C1 segment of cervical spinal cord (tissue), 14 donors: ENCODE data around the gene PITX1.

ENCODE experiments used
- DNase-seq, 14 donors: peaks; one replicate each; lab custom pipeline; 2025; lab: John Stamatoyannopoulos, UW

PITX1 gene

DNA sequence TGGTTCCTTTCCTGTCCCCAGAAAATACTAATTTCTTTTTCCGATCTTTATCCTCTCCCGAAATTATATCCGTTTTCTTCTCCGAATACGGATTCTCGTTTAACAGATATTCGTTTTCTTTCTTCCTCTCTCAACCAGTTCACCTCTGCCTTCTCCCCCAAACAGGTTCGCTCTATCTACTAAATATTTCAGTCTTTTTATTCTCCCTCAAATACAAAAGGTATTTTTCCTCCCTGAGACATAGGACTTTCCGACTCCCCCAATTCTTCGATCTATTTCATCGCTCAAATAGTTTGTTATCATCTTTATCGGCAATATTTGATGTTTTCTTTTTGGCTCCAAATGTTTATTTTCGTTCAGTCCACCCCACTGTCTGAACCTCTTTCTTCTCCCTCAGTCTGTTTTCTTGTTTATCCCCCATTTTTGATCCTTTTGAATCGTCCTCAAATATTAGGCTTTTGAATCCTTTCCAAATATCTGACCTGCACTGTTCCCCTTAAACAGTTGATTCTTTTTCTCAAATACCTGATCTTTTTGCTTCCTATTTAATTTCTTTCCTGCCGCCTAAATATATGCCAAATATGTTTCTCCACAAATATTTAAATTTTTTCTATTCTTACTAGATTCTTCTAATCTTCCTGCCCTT lies 4.4 kb downstream of the PITX1 start:
- DNase-seq = no peak

- no peak for DNase-seq
Measured at GRCh38 chr5:135028791-135029476, 5.1 kb downstream of the PITX1 start.

DNA sequence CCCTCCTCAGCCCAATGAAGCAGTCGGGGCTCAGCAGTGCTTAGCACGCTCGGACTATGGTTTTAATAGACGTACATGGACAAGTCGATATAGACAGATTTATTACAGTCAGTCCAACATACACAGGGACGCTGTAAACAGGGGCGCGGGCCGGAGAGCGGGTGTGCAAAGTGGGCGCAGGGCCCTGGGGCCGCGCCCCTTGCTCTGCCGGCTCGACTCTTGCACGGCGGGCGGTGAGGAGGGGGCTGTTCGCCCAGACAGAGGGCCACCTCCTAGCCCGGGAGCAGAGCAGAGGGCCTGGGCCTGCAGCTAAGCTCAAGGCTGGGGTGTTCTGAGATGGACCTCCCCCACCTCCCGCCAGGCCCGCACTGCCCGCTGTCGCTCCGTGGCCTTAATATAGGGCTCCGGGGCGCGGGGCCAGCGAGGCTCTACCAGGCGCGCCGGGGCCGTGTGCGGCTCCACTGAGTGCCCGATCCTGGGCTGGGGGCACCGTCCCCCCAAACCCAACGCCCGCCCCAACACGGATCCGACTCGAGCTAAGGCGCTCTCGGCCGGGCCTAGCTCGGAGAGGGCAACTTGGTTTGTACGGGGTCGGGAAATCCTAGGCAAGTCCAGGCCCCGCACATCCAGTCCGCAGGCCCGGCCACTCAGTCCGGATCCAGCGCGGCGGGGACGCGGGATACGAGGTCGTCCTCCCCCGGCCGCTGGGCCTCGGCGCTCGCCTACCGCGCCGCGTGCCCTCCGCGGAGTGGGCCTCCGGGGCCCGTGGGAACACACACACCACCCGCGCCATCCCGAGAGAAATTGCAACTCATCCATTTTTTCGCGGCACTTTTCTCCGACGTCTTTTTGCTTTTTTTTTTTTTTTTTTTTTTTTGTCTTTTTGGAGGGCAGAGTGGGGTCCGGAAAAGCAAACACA lies 6.1 kb downstream of the PITX1 start:
- DNase-seq = peak in 1 of 14 donors; percentile 5

GRCh38 chr5:135027266-135027696 lies 6.7 kb downstream of the PITX1 start:
- DNase-seq = no peak

DNA sequence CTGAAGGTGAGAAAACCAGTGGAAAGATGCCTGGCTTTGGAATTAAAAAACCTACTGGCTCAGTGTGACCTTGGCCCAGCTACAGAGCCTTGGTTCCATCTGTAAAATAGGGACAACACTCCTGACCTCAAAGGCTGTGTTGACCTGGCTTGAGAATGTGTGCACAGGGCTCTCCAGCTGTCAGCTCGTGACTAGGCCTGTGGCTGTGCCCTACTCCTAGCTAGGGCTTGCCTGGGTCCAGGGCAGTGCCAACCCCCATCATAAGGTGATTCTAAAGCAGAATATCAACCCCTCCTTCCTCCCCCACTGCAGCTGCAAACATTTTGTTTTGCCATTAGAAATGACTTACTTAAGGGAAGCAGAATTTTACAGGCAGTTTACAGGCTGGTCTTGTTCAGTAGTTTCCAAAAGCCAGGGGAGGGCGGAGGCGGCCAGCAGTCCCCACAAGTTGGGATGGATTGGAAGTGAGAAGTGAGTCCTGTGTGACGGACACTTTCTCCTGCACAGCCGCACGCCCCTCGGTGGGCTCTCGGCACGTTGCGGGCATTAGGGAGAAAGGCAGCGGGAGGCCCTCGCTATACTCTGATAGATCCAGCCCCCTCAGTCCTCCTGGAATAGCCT lies 7.3 kb downstream of the PITX1 start:
- DNase-seq = no peak

DNA sequence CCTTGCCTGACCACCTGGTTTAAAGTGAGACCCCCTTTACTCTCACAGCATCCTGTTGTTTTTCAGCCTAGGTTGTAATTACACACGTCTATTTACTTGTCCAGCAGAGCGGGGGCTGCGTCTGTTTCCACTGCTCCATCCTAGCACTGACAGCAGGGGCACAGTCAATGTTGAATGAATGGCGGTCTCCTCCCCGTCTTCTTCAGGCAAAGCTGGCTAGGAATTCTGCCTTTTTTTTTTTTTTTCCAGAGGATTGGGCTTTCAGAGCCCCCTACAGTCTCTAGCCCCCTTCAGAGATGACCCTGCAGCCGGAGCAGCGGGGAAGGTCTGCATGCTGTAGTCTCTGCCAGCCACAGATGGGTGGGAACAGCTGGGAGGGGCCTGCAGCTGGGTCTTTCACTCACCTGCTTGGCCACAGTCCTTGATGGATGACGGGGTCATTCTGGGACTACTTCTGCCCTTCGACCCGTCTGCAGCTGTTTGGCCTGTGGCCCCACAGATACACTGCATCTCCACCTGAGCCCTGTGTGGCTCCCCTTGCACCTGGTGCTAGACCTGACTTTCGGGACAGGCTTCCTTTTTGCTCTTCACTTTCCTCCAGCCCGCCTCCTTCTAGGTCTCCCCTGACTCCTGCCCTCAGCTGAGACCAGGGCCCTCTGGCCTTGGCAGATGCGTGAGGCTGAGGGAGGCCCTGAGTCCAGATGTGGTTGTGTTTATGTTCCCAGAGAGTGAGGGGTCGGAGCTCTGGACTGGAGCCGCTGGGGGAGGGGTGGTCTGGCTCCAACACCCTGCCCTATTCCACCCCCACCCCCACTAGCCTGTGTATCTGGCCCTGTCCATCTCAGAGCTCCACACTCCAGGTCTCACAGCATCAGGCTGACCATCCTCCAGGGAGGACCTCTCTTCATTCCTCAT lies 8.0 kb downstream of the PITX1 start:
- DNase-seq = no peak

- DNase-seq = no peak
Measured at GRCh38 chr5:135024956-135025729, 8.9 kb downstream of the PITX1 start.

DNA sequence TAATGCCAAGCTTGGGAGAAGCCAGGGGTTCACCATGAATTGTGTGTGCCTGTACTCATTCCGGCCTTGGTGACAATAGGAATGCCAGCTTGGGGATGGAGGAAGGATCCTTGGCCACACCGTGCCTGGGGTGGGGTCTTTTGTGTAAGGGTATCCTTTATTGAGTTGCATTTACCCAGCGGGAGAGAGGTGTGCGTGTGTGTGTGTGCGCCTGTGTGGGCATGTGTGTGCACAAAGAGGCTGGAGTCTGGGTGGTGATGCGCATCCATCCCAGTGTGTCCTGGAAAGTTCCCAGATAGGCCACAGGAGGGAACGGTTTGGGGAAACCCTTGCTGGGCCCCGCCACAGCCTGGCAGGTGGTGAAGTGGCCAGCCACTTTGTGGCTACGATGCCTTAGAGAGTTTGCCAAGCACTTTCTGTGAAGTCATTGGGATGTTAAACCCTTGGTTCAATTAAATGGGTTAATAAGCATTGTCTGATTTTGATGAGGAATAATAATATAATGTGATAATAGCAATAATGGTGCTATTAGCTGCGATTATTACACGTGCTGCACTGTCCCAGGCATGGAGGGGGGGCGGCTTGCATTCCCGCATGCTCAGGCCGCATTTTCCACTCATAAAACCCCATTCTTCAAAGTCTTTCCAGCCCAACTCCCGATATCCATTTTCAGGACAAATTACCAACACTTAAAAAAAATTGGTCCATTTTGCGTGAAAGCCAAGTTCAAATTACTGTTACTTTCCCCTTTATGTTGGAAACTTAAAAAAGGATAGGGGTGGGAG lies 13.7 kb downstream of the PITX1 start:
- DNase-seq = no peak

GRCh38 chr5:135019314-135019713 lies 14.7 kb downstream of the PITX1 start:
- no peak for DNase-seq

DNA sequence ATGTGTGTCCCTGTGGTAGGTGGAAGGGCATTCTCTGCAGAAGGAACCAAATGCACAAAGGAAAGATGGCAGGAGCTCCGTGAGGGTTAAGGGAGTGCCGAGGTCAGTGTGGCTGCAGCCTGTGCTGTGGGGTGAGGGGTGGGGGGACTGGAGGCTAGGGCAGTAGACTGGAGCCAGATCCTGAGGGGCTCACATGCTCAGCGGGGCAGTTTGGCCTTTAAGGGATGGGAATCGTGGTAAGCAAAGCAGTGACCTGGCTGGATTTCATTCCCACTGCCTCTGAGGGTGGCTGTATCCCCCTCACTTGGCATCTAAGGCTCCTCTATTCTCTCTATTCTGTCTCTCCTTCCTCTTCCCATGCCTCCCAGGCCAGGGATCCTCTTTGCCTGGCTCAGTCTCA lies 15.6 kb downstream of the PITX1 start:
- no peak for DNase-seq

- DNase-seq = peak in 1 of 14 donors; percentile 72
Measured at GRCh38 chr5:135016861-135017290, 17.2 kb downstream of the PITX1 start.

GRCh38 chr5:135015942-135016341 lies 18.1 kb downstream of the PITX1 start:
- DNase-seq = no peak

GRCh38 chr5:135013947-135014570 lies 20.0 kb downstream of the PITX1 start:
- peak in 1 of 14 donors; percentile 13 for DNase-seq

- no peak for DNase-seq
Measured at GRCh38 chr5:135013445-135013844, 20.6 kb downstream of the PITX1 start.

DNA sequence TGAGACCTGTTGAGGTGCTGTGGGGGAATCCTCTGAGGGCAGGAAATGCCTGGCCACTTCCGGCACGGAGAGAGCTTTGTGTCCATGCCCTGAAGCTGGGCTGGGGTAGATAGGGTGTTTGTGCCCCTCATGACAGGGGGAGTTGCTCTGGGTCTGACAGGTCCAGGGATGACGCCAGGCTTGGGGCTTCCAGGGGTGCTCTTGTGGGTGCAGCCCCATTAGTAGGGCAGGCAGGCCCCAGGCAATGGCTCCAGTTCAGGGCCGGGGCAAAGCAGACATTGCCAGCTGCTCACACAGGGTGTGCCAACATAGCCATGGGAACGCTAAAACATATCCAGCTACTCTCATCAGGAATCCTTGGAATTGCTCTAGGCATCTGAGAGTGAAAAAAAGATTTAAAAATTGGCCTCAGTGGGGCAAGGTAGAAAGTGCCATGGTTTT lies 21.1 kb downstream of the PITX1 start:
- no peak for DNase-seq

- DNase-seq = no peak
Measured at GRCh38 chr5:135012033-135012588, 21.9 kb downstream of the PITX1 start.

- DNase-seq = no peak
Measured at GRCh38 chr5:135011355-135012032, 22.5 kb downstream of the PITX1 start.
